Trophoblast cell (in vitro differentiated cells and primary cell): ENCODE measurements around the gene TROAP.

Experiments
- DNase-seq, 2 donors: peaks; one replicate each; pipeline ENCODE4 v3.0.0-alpha.2; 2016
- H2AFZ ChIP-seq: 2 replicates; pipeline ENCODE4 v1.6.1; 2013; ENCODE audit warnings: low read length, moderate library complexity, mild to moderate bottlenecking; ENCODE audit not compliant: insufficient read depth, poor library complexity
- H2AK5ac ChIP-seq: 2 replicates; pipeline ENCODE4 v1.6.1; 2013; ENCODE audit warnings: mild to moderate bottlenecking, low read length
- H2BK120ac ChIP-seq: 2 replicates; pipeline ENCODE4 v1.6.1; 2013; ENCODE audit warnings: low read length, mild to moderate bottlenecking, moderate library complexity; ENCODE audit not compliant: insufficient read depth, poor library complexity
- H2BK12ac ChIP-seq: 2 replicates; pipeline ENCODE4 v1.6.1; 2013; ENCODE audit warnings: mild to moderate bottlenecking, low read length, moderate library complexity
- H2BK5ac ChIP-seq: 2 replicates; pipeline ENCODE4 v1.6.1; 2013; ENCODE audit warnings: low read length, low read depth, moderate library complexity, mild to moderate bottlenecking; ENCODE audit not compliant: poor library complexity
- H3K14ac ChIP-seq: 2 replicates; pipeline ENCODE4 v1.6.1; 2013; ENCODE audit warnings: mild to moderate bottlenecking, low read length
- H3K18ac ChIP-seq: 2 replicates; pipeline ENCODE4 v1.6.1; 2013; ENCODE audit warnings: mild to moderate bottlenecking, low read length
- H3K23ac ChIP-seq: 2 replicates; pipeline ENCODE4 v1.6.1; 2013; ENCODE audit warnings: low read length
- H3K27ac ChIP-seq: 2 replicates; pipeline ENCODE4 v1.5.1; 2013; ENCODE audit warnings: low read depth, mild to moderate bottlenecking, inconsistent platforms, low read length, moderate library complexity
- H3K27me3 ChIP-seq: 2 replicates; pipeline ENCODE4 v1.6.1; 2013; ENCODE audit warnings: inconsistent platforms, mild to moderate bottlenecking, low read length, moderate library complexity; ENCODE audit not compliant: insufficient read depth
- H3K36me3 ChIP-seq, 2 experiments: 1 replicate in 1 of 2; 2 replicates in 1 of 2; pipeline ENCODE4 v1.6.1; 2013; ENCODE audit warnings: low read length in 2 of 2, mild to moderate bottlenecking in 2 of 2, moderate library complexity in 1 of 2; ENCODE audit not compliant: insufficient read depth in 2 of 2, control insufficient read depth in 1 of 2
- H3K4ac ChIP-seq: 2 replicates; pipeline ENCODE4 v1.6.1; 2013; ENCODE audit warnings: low read depth, mild to moderate bottlenecking, low read length, moderate library complexity
- H3K4me1 ChIP-seq, 2 experiments: 1 replicate in 1 of 2; 2 replicates in 1 of 2; pipeline ENCODE4 v1.6.1; 2013; ENCODE audit warnings: low read length in 2 of 2, mild to moderate bottlenecking in 2 of 2, moderate library complexity in 1 of 2; ENCODE audit not compliant: insufficient read depth in 2 of 2, control insufficient read depth in 1 of 2
- H3K4me2 ChIP-seq: 2 replicates; pipeline ENCODE4 v1.6.1; 2013; ENCODE audit warnings: inconsistent platforms, mild to moderate bottlenecking, low read length, moderate library complexity
- H3K4me3 ChIP-seq: 2 replicates; pipeline ENCODE4 v1.5.1; 2013; ENCODE audit warnings: mild to moderate bottlenecking, low read depth, low read length, inconsistent platforms
- H3K79me1 ChIP-seq: one replicate; pipeline ENCODE4 v1.6.1; 2013; ENCODE audit warnings: low read length
- H3K79me2 ChIP-seq: 2 replicates; pipeline ENCODE4 v1.6.1; 2013; ENCODE audit warnings: low read length, mild to moderate bottlenecking; ENCODE audit not compliant: control insufficient read depth, insufficient read depth, poor library complexity
- H3K9ac ChIP-seq: 2 replicates; pipeline ENCODE4 v1.6.1; 2013; ENCODE audit warnings: mild to moderate bottlenecking, low read length
- H3K9me3 ChIP-seq: 2 replicates; pipeline ENCODE4 v1.6.1; 2013; ENCODE audit warnings: low read depth, mild to moderate bottlenecking, control low read depth, inconsistent platforms, low read length; ENCODE audit not compliant: insufficient read depth
- H4K12ac ChIP-seq: 2 replicates; pipeline ENCODE4 v1.6.1; 2013; ENCODE audit warnings: low read depth, mild to moderate bottlenecking, low read length, moderate library complexity
- H4K8ac ChIP-seq: 2 replicates; pipeline ENCODE4 v1.6.1; 2013; ENCODE audit warnings: low read depth, mild to moderate bottlenecking, low read length, moderate library complexity
- H4K91ac ChIP-seq: one replicate; pipeline ENCODE4 v1.6.1; 2013; ENCODE audit warnings: low read depth, mild to moderate bottlenecking, low read length, moderate library complexity
- WGBS: extraction: QIAGEN DNeasy Blood & Tissue Kit; methylation state at CpG from one replicate; pipeline ENCODE4 v1.1.7; 2013; ENCODE audit warnings: missing lambda C conversion rate; ENCODE audit not compliant: insufficient read length, insufficient coverage; ENCODE audit errors: extremely low coverage; 5-methylcytosine and 5-hydroxymethylcytosine counted together

TROAP gene

DNA sequence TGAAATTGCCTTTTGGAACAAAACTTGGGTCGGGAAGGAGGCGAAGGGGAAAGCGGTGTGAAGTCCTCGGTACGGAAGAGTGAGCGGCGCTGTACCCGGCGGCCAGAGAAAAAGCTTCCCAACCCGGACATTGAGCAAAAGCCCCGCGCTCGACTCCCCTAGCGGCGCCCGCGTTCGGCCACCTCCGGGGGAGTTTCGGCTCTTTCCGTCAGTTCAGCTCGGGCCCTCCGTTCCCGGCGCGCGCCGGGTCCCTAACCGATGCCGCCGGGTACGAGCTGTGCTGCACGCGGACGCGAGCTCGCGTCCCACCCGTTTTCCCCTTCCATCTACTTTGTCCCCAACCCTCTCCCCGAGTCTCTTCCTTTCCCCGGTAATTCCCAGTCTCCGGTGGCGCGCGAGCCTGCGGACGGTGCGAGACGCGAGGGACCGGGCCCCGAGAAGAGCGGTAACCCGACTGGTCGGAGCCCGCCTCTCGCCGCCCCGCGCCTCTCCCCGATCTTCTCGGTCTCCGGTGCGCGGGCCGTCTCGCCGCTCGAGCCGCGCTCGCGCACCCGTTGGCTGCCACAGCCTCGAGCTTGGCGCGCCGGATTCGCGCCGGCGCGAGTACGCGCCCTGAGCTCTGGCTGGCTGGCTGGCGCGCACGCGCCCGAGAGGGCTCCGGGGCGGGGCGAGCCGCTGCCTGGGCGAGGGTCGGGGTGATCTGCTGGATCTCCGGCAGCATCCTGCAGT, 43.8 kb downstream of the TROAP start:
- no CpG with 5 or more reads among the region's 97 CpGs for WGBS
- peak overlapping the region; percentile 98 for H2BK120ac ChIP-seq

DNA sequence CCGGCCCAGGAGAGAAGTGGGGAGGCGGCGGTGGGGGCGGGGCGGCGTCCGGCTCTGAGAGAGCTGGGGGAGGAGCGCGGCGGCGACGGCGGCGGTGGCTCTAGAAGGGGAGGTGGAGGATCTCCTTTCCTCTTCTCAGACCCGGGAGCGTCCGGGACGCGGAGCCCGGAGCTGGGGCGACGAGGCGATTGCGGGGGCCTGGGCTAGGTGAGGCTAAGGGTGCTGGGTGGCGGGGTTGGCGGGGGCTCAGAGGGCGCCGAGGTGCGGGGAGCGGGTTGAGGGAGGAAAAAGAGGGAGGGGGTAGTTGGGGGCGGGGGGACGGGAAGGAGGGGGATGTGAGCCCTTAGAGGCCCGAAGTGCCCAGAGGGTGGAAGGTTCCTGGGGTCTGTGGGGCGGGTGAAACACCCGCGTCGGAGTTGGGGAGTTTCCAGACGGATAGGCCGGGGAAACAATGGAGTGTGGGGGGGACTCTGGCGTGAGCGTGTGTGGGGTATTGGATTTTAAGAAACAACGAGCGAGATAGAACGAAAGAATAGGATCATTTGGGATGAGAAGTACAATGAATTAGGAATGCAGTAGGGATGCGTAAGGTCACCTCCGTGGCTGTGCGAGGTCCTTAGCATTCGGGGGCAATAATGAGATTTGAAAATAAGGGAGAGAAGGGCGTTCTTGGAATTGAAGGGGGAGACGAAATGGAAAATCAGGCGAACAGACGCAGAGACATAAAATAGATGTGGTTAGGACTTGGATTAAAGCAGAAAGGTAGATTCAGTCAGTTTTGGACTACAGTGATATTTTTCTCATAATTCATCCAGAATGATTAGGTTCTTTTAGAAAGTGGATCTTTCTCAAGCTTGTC, 44.6 kb downstream of the TROAP start, which contains the start of gene SPATS2:
Gene SPATS2 (plus strand): TSS at position 82 of the 859 bp plus-strand sequence. CDS start 93,551 bp downstream, outside the sequence.
- Histone ChIP-seq H3K4me2 (peak within 1 kb of the TSS; percentile 99), H3K79me2 (peaks cover 10% of the 10 kb centered on the region), H3K14ac (peak within 1 kb of the TSS; percentile 98), H2AFZ (peak within 1 kb of the TSS; percentile 100), H2BK5ac (peak within 1 kb of the TSS; percentile 95), H4K12ac (peak within 1 kb of the TSS; percentile 100), H3K4me3 (peak within 1 kb of the TSS; percentile 92), H2BK120ac (peak within 1 kb of the TSS; percentile 98), H3K9ac (peak within 1 kb of the TSS; percentile 97), H3K9me3 (peaks cover 2% of the 10 kb centered on the region), H3K4me1 (peaks cover 0 to 2% of the 10 kb centered on the region in 2 experiments), H3K27ac (peak within 1 kb of the TSS; percentile 96), H3K79me1 (peaks cover 10% of the 10 kb centered on the region), H3K18ac (peak within 1 kb of the TSS; percentile 88), H4K8ac (peak within 1 kb of the TSS; percentile 99), H3K4ac (peak within 1 kb of the TSS; percentile 83), H3K36me3 (no peaks in the 10 kb centered on the region), H2BK12ac (peak within 1 kb of the TSS; percentile 91), H2AK5ac (no peak within 1 kb of the TSS), H4K91ac (peak within 1 kb of the TSS; percentile 99), H3K23ac (peak within 1 kb of the TSS; percentile 78), H3K27me3 (no peaks in the 10 kb centered on the region)
- DNase-seq, result no peak
- no CpG with 5 or more reads among the region's 52 CpGs for WGBS

More for the DNA sequence above, 43.8 kb downstream of the TROAP start:
- Histone ChIP-seq H2BK5ac (peak overlapping the region; percentile 95), H3K23ac (no peak overlapping the region), H3K18ac (peak overlapping the region; percentile 88), H3K4me1 (peaks cover 0 to 2% of the 10 kb centered on the region in 2 experiments), H4K91ac (peak overlapping the region; percentile 99), H4K8ac (peak overlapping the region; percentile 99), H3K79me1 (peaks cover 10% of the 10 kb centered on the region), H4K12ac (peak overlapping the region; percentile 100), H3K27me3 (no peaks in the 10 kb centered on the region), H3K9me3 (peaks cover 2% of the 10 kb centered on the region), H3K36me3 (no peaks in the 10 kb centered on the region), H3K4me2 (peak overlapping the region; percentile 99), H2BK12ac (peak overlapping the region; percentile 42), H2AK5ac (no peak overlapping the region), H3K14ac (peak overlapping the region; percentile 98), H3K4me3 (peak overlapping the region; percentile 92), H3K9ac (peak overlapping the region; percentile 97), H2AFZ (peak overlapping the region; percentile 100), H3K79me2 (peaks cover 10% of the 10 kb centered on the region), H3K27ac (peak overlapping the region; percentile 96), H3K4ac (peak overlapping the region; percentile 83)
- DNase-seq, result peak; percentile 85 to 94

DNA sequence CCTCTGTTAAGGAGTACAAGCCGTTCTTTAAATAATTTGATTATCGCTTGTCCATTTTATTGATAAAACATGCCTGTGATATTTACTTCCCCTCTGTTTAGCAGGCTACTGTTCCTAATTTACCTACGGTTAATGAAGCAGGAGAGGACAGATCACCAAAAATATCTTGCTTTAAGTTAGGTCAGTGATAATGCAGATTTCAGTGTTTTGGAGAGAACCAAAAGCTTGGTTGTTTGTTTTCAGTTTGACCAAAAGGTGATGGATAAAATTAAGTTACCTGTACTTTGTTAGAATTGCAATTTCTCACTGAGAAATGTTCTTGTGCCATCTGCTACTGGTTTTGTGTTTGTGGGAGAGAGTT, 45.2 kb downstream of the TROAP start:
- peaks cover 2% of the 10 kb centered on the region for H3K9me3 ChIP-seq
- no CpG with 5 or more reads among the region's 3 CpGs for WGBS
- H4K8ac ChIP-seq, result no peak overlapping the region
- no peak for DNase-seq
- no peaks in the 10 kb centered on the region for H3K36me3 ChIP-seq
- H3K4me2 ChIP-seq, result peak overlapping the region; percentile 93
- no peak overlapping the region for H3K18ac ChIP-seq
- no peak overlapping the region for H4K12ac ChIP-seq
- H3K4me1 ChIP-seq, result peaks cover 0 to 2% of the 10 kb centered on the region in 2 experiments
- H3K79me2 ChIP-seq, result peaks cover 10% of the 10 kb centered on the region
- H2BK120ac ChIP-seq, result no peak overlapping the region
- H3K14ac ChIP-seq, result no peak overlapping the region
- no peak overlapping the region for H2AFZ ChIP-seq
- no peak overlapping the region for H3K4me3 ChIP-seq
- H3K27me3 ChIP-seq, result no peaks in the 10 kb centered on the region
- H2BK12ac ChIP-seq, result no peak overlapping the region
- H2BK5ac ChIP-seq, result no peak overlapping the region
- no peak overlapping the region for H2AK5ac ChIP-seq
- no peak overlapping the region for H3K27ac ChIP-seq
- H3K4ac ChIP-seq, result no peak overlapping the region
- H4K91ac ChIP-seq, result no peak overlapping the region
- H3K23ac ChIP-seq, result no peak overlapping the region
- H3K9ac ChIP-seq, result no peak overlapping the region
- H3K79me1 ChIP-seq, result peaks cover 10% of the 10 kb centered on the region

DNA sequence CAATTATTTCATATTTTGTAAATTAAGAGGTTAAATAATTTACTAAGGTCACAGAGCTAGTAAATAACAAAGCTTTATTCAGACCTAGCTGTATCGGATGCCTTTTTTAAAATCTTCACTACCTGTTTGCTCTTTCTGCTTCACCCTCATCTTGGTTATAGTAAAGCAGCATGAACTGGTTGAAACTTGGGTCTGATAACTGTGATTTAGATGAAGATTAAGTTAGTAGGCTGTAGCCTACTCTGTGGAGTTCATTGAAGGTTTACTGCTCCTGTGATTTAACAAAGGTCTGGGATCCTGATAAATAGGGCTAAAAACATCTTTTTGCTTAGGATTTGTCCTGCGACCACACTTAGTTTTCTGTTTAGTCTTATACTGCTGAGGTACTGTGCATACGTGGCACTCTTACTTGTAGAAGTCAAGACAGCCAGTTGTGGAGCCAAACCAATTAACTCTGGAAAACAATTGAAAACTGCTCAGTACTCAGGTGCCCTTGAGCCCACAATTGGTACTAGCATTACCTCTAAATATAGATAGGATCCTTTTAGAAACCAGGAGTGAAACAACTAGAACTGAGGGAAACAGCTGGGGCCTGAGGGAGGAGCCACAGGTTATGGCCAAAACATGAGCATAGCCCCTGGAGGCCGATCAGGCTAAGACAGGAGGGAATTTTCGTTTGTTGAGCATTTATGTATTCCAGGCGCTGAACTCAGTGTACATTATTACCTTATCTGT, 46.5 kb downstream of the TROAP start:
- H2AFZ ChIP-seq, result no peak overlapping the region
- H4K8ac ChIP-seq, result no peak overlapping the region
- H3K18ac ChIP-seq, result no peak overlapping the region
- peak; percentile 54 to 71 for DNase-seq
- H3K9ac ChIP-seq, result no peak overlapping the region
- peaks cover 2% of the 10 kb centered on the region for H3K9me3 ChIP-seq
- no peak overlapping the region for H4K91ac ChIP-seq
- H3K27me3 ChIP-seq, result no peaks in the 10 kb centered on the region
- no peak overlapping the region for H3K4ac ChIP-seq
- H3K27ac ChIP-seq, result no peak overlapping the region
- no peak overlapping the region for H2BK120ac ChIP-seq
- H3K23ac ChIP-seq, result no peak overlapping the region
- no peak overlapping the region for H2AK5ac ChIP-seq
- H3K79me1 ChIP-seq, result peaks cover 10% of the 10 kb centered on the region
- H4K12ac ChIP-seq, result no peak overlapping the region
- H3K36me3 ChIP-seq, result peaks cover 0 to 3% of the 10 kb centered on the region in 2 experiments
- no peak overlapping the region for H3K14ac ChIP-seq
- no peak overlapping the region for H3K4me2 ChIP-seq
- peaks cover 0 to 2% of the 10 kb centered on the region in 2 experiments for H3K4me1 ChIP-seq
- no peak overlapping the region for H3K4me3 ChIP-seq
- no peak overlapping the region for H2BK5ac ChIP-seq
- no CpG with 5 or more reads among the region's 6 CpGs for WGBS
- H3K79me2 ChIP-seq, result peaks cover 10% of the 10 kb centered on the region
- no peak overlapping the region for H2BK12ac ChIP-seq
